HUDEP-2 (cell line): Measurements from ENCODE around the gene CHST1.

Experiments used
- DNase-seq, 76 experiments: peaks; one replicate each; lab custom pipeline; 2025; ENCODE audit not compliant: unreplicated experiment in 76 of 76; lab: John Stamatoyannopoulos, UW

CHST1 gene, protein sequence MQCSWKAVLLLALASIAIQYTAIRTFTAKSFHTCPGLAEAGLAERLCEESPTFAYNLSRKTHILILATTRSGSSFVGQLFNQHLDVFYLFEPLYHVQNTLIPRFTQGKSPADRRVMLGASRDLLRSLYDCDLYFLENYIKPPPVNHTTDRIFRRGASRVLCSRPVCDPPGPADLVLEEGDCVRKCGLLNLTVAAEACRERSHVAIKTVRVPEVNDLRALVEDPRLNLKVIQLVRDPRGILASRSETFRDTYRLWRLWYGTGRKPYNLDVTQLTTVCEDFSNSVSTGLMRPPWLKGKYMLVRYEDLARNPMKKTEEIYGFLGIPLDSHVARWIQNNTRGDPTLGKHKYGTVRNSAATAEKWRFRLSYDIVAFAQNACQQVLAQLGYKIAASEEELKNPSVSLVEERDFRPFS

DNA sequence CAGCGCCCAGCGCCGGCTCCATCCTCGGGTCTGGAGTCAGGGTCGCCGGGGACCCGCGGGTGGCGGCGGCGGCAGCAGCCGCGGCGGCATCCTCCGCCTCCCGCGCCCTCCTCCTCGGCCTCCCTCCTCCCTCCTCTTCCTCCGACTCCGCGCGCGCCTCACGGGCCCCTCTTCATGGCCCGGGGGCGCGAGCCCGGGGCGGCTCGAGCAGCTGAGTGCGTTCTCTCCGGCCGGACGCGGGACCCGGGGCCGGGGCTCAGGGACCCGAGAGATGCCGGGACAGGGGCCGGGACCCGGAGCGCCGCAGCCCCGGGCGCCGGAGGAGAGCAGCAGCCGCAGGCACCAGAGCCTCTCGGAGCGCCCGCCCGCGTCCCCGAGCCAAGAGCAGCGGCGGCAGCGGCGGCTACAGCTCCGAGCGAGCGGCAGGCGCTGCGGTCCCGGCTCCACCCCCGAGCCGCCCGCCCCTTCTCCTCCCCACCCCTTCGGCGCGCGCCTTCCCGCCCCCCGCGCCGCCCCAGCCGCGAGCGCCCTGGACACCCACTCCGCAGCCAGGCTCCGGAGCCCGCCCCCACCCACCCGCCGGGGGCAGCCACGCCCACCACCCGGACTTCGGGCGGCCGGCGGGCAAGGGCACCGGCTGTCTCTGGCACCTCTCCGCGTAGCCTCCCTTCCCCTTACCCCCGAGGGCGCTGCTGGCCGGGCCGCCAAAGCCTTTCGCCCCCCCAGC, at the start of gene CHST1:
Gene CHST1, minus strand, starts transcription at position 417 of the 727 bp plus-strand sequence. CDS start 14,699 bp downstream, outside the sequence.
- no peak for DNase-seq

DNA sequence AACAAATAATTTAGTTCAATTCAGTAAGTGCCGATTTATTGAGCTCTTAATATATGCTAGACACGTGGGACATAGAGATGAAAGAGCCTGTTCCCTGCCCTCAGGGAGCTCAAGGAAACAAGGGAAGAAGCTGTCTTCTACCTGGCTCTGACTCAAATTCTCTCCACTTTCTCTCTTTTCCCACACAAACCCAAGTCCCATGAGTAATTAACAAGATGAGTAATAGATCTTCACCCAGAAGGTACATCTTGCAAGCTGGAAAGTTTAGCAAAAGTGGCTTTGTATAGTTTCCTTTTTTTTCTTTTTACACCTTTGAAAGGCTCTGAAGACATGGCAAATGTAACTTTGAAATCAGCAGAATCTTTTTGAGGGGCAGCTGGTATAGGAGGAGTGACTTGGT, 48.2 kb upstream of the CHST1 start:
- DNase-seq, result no peak

DNA sequence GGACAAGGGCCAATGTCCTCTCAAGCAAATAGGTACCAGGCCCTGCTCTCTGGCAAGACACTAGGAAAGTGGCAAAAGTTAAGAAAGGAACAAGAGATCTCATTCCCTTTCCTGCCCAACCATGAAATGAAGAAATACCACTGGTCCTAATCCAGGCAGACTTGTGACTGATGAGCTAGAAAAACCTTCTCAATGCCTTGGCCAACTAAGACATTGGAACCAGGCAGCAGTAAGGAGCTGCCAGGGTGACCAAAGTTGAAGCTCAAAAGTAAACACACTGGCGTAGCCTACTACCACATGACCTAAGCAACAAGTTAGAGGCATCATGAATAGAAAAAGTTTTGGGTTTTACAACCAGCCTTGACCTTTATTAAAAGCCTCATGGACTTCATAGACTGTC, 45.1 kb upstream of the CHST1 start:
- no peak for DNase-seq

DNA sequence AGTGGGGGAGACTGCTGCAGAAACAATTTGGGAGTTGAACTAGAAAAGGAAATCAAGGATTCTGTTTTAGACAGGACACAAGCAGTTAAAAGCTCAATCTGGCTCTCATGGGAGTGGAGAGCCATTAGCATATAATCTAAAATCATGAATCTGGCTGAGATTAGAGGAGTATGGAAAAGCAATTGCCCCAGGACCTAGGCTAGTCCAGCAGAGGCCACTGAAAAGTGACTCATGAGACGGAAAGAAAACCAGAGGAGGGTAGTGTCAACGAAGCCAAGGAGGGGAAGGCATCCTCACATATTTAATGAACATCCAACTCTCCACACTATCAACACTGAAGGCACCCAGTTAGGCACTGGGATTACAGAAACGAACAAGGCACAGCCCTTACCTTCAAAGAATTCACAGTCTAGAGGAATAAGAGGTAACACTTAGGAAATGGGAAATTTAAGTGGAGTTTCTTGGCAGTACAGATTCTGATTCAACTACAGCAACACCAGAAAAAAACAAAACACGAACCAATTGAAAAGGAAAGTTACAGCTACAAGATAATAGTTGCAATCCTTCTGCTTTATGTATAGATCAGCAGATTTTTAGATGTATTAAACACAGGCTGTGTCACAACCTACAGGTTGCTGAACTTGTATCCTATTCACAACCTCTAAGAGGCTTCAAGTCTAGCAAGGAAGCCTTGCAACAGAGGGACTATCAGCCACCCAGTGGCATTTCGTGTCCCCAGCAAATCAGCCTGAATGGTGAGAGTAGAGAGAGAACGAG, 43.7 kb upstream of the CHST1 start:
- DNase-seq, result no peak

DNA sequence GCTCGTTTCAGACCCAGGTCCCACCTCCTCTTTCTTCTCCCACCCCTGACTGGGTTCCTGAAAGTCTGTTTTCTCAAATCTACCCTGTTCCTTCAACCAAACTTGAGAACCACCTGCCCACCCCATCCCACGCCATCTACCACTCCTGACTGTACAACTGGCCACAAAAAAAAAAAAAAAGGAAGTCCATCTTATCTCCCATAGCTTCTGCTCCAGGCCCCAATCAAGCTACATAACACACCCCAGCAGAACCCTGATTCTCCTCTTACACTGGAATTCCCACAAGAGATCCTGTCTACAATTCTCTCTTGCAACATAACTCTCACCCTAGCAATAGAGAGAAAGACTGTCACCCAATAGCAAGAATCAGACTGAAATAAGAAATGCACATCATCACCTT, 39.2 kb upstream of the CHST1 start:
- DNase-seq, result peak in 5 of 76 experiments; percentile 1 to 11 (median 8)

DNA sequence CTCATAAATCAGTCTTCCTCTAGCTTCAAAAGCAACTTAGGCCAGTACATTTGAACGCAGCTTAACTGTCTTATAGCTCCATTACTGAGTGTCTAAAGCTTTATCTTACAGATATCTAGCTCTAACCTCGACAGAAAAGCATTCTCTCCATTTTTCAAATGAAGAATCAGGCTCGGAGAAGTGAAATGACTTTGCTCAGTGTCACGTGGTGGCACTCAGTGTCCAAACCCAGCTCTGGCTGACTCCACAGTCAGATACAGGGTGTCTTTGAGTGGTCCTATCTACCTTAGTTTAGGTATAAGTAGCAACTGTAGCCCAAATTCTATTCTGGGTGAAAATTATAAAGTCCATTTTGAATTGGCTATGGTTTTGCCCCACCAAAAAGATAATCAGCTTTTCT, 38.7 kb upstream of the CHST1 start:
- DNase-seq, result no peak

DNA sequence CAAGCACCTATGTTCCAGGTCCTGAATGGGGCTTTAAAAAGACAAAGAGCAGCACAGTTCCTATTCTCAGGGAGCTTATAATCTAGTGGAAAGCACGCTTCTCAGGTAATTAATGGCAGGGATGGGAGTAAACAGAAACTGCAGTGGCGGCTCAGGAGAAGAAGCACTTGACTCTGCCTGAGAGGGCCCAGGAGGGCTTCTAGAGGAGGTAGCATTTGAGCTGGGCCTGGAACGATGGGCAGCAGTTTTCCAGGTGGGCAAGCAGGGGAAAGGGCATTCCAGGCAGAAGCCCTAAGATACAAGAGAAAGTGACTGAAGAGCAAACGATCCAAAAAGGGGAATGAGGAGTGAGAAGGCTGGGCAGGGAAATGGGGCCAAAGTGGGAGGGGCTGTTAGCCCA, 37.1 kb upstream of the CHST1 start:
- DNase-seq, result no peak

DNA sequence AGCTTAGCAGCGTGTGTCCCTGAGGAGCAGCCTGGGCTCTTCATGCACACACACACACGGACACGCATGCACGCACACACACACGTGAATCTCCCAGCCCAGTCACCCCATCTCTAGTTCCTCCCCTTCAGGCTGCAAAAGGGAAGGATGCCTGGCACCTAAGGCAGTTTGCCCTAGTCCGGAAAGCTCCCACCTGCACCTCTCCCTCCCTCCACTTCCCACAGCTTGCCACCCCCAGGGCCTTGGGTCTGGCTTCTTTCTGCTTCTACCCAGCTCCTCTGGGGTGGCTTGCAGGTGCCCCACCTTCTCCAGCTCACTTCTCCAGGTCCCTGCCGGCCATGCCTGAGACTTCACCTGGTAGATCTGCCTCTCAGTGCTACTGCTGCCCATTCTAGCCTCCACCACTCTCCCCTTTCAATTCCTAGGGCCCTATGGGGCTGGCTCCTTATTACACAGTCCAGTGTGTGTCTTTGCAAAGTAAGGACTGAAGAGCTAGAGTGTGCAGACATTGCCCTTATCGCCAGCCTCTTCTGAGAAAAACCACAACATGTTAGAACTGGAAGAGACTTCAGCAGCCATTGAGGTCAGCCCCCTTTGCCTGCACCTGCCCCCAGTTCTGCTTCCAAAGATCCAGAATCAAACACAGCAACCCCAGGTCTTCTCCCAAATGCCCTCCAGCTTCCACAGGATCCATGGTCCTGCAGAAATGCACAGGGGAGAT, 33.5 kb upstream of the CHST1 start:
- DNase-seq, result peak in 14 of 76 experiments; percentile 1 to 49 (median 20)

DNA sequence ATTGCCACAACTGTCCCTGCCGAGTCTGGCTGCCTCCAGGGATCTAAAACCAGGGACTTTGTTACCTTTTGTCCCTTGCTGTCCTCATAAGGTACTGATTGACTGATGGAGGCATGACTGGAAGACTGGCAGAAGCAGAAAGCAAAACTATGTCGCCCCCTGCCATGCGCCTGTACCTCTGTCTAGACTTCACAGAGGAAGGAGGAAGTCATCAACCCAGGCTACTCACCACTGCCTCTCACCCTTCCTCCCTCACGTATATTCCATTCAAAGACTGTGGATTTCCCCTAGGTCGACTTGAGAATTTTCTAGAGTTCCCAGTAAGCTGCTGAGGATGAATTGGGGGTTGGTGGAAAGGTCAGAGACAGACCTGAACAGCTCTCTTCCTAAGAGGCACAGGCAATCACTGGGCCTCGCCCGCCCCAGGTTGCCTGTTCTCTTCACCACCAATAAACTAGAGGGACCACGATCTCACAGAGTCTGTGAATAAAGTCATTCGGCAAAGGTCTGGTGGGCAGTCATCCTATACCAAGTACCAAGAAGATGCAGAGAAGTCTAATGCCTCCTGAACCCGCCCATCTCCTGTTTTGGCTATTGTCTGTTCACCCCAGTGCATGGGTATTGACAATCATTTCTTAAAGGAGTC, 27.5 kb upstream of the CHST1 start:
- DNase-seq, result no peak

DNA sequence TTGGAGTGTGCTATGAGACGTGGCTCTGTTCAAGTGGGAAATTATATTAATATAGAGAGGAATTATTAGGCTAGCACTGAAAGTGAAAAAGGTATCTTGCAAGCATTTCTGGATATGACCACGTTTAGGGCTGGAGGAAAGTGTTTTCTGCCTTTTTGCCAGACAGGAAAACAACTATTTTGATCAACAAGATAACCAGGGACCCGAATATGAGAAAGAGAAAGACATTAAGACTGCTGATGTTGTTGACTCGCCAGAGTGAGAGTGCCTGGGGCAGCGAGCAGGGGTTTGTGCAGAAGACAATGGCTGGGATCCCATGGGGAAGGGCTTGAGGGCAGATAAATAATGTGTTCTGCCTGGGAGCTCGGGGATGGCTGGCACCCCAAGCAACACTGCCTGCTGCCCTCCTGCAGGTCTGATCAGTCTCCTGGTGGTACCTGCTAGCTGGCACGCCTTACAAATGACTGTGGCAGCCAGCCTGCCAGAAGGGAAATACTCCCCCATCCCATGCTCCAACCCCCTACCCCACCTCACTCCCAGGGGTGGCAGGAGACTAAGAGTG, 23.1 kb upstream of the CHST1 start:
- no peak for DNase-seq

DNA sequence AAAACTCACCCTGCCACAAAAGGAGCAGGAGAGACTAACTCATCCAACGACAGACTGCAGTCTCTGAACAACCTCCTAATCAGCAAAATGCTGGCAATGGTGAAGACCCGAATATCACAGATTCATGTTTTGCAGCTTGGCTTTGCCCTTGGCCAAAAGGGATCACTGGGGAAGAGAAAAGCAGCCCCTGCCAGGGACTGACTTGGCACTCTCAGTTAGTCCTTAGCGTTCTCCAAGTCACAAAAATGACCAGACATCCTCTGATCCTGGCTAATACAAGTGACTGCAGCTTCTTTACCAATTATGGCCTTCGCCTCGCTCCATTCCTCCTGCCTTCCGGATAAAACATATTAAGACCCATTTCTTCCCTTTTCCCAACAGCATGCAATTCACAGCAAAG, 22.4 kb upstream of the CHST1 start:
- DNase-seq, result no peak

DNA sequence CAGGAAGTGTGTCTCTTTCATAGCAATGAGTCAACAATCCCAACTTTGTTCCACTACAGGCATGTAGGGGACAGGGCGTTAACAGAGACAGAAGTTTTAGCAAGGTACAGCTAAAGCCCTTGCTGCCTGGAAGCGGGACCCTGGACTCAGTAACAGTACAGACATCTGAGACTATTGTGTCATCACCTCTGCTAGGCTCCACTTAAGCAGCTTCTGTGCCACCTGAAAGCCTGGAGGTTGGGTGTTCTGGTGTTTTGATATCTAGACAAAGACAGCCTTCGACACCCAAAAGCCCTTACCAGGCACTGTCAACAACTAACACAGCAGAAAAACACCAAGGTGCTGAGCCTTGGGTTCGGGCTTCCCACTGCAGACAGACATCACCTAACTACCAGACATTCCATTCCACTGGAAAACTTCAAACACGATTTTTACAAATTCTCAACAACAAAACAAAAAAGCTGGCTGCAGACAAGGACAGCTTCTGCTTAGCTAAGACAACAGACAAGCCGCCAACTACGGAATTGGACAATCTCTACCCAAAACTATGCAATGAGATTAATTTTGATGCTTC, 20.6 kb upstream of the CHST1 start:
- no peak for DNase-seq

DNA sequence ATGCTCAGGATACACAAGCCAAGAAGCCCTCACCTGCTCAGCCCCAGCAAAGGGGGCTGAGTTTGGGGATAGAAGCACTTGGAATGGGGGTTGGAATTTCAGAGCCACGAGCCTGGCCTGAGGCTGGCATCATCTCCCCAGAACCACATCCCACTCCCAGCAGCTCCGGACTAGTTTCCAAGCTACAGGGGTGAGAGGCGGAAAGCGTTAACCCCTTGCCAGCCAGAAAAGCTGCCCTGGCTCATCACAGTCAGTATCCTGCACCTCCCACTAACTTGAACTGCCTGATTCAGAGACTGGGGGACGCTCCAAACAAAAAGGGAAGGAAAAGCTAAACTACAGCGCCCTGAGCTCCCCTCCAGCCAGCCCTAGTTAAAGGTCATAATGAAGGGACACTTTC, 19.0 kb upstream of the CHST1 start:
- no peak for DNase-seq

DNA sequence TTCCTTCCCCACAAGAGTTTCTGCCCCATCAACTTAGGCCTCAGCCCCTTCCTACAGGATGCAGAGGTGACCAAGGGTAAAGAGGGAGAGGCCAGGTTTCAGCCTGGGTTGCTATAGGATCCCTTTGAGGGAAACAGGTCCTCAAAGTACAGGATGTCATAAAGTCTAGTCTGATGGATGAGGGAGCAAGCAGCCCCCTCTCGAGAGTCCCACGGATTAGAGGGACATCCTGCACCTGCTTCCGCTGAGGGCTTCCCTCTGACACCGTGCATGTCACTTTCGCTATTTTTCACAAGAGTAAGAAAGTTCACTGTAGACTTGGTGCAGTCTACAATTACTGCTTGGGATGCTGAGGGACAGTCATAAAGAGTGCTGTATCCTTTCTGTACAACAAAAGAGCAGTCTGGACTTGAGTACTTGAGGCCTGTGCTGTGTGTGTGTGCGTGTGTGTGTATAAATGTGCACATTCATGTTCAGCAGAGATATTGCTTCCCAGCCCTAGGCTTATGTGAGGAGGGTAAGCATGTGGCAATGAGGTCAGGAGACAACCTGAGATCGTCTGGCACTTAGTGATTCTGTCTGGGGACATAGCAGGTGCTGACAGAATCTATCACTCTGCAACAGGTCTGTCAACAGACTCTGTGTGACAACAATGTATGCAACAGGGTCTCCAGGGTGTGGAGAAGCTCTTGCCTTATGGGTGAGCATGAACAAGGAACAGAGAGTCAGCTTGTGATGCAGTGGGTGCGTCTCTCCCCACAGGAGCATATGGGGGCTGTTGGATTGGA, 18.0 kb upstream of the CHST1 start:
- no peak for DNase-seq

DNA sequence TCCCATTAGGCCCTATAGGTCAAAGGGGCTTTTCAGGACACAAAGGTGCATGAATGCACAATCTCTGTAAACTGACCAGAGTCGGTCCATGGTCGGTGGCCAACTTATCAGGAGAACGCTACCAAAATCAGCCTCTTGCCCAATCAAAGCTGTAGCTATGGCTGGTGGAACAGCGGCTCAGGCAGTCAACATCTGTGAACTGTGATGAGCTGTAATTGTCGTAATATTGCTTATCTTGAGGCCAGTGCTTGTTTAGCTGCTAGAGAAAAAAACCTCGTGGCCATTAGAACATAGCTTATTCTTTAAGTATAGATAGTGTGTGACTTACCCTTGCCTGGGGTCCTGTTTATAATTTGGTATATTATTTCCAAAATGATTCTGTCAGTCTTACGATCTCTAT, 14.4 kb upstream of the CHST1 start:
- no peak for DNase-seq

DNA sequence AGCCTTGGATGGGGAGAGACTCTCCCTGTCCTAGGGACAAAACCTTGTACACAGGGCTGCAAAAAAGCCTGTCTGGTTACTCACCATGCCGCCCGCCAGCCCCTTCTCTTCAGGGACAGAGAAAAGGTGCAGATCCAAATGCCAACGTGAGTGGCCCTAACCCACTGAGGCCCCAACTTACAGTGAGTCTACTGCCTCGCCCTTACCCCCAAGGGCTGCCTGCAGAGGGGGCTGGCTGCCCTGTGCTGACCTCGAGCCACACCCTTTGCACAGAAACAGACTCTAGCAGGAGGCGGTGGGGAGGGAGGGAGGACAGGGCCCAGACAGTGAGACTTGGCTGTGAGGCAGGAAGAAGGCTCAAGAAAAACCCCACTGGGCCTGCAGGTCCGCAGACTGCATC, 13.6 kb upstream of the CHST1 start:
- peak in 2 of 76 experiments; percentile 1 to 12 for DNase-seq

DNA sequence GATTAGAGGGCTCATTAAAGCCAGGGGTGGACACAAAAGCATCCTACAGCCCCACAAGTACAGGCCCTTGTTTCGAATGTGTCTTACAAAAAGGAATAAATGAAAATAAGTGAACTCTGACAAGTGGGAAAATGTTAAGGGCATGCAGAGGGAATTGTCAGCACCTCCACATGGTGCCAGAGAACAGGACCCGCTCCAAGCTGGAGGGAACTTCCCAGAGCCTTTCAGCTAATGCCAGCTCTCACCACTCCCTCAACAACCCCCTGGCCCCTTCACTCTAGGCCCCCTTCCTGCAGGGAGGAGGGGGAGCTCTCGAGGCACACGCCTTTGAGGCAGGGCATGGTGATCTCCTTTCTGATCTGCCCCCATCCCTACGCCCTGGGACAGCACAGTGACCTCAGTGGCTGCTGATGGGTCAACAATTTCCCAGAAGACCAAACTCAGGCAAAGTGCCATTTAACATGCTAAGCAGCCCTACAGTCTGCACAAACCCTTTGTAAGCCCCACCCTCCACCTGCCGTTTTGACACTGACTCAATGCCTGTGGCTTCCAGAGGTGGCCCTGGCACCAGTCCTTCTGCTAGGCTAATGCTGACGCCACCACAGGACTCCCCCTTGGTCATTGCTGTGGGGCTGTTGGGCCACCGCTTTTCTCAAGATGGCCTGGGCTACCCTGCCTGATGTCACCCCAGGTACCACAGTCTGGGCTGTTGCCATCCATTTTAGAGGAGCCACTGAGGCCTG, 12.5 kb upstream of the CHST1 start:
- no peak for DNase-seq

DNA sequence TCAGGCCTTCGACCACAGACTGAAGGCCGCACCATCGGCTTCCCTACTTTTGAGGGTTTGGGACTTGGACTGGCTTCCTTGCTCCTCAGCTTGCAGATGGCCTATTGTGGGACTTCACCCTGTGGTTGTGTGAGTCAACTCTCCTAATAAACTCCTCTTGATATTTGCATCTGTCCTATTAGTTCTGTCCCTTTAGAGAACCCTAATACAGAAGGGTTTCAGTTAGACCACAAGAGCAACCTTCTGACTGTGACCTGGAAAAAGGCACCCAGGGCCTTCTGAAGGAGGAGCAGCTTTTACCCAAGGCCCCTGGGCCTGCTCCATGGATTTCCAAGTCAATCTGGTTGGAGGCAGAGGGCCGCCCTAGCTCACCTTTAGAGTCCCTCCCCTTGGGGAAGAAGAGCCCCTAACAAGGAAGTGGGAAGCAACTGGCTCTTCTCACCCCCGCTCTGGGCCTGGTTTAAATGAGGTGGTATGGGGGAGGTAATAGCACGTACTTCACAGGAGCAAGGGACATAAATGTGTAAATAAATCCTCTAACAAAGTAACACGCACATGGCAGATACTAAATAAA, 11.2 kb upstream of the CHST1 start:
- DNase-seq, result no peak
